Posterior vena cava (tissue), 2 donors: ENCODE measurements around the gene TCTN1. TPM values are rescaled to one million over a fixed set of nuclear protein-coding genes. Genes with fewer than 3 reads are reported as not detected.
"Not testable (repeated sequence)": the region's sequence is repeated elsewhere in the genome, so short reads cannot be mapped to it uniquely, and the experiment has no call there.

Source experiments
- DNase-seq: peaks from one replicate; pipeline ENCODE4 v3.0.0-alpha.2; 2020; ENCODE audit warnings: low spot score
- intact Hi-C, 2 donors: fragments of 100-400 bp; cut with DNase I; formaldehyde crosslinking; loops; one replicate each; pipeline versions ENCODE4 v1.14.1 to v1.14.2; 2022 to 2023
- total RNA-seq, 2 donors: library from RNA; stranded (reverse); fragmentation: NEBNext Ultra II Directional; extraction: Animal tissue kit (Norgen Biotek cat#: 25700); gene quantifications; one replicate each; pipeline ENCODE4 v1.2.1, GENCODE V29; 2021
- donor health status: DM: yes; HTN: yes; CAD: no.
- donor health status: DM: yes; HTN: yes; CAD: no.

Gene TCTN1
- total RNA-seq, 2 donors from 2014 or later, result 24.0 to 35.8 TPM

DNA sequence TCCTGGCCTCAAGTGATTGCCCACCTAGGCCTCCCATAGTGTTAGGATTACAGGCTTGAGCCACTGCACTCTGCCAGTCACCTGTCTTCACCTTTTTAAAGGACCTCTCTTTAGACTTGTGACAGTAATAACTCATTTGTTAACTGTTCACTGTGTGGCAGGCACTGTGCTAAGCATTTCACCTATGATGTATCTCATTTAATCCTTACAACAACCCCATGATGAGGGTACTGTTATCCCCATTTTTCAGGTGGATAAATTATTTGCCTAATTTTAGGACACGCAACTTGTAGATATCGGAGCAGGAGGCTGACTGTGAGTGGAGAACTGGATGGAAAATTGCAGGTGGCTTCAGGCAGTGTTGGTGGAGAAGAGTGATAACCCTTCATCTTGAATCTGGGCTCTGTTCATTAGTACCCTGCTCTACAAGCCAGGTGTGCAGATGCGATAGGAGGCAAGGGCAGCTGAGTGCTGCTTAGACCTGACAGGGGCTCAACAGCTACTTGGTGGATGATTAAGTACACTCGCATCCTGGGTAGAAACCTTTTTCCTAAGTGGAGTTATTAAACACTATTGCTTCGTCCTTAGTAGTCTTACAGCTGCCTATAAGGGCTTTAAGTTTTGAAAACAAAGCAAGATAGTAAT, 2.7 kb downstream of the TCTN1 start:
- intact Hi-C loops, result no loop called here
- DNase-seq, result peak; percentile 11

- DNase-seq, result peak; percentile 14
- intact Hi-C loops, result no loop called here
Measured at GRCh38 chr12:110619534-110619953, 5.6 kb downstream of the TCTN1 start.

- intact Hi-C loops, result no loop called here
- DNase-seq, result peak; percentile 55
Measured at GRCh38 chr12:110622582-110622981, 8.7 kb downstream of the TCTN1 start.

DNA sequence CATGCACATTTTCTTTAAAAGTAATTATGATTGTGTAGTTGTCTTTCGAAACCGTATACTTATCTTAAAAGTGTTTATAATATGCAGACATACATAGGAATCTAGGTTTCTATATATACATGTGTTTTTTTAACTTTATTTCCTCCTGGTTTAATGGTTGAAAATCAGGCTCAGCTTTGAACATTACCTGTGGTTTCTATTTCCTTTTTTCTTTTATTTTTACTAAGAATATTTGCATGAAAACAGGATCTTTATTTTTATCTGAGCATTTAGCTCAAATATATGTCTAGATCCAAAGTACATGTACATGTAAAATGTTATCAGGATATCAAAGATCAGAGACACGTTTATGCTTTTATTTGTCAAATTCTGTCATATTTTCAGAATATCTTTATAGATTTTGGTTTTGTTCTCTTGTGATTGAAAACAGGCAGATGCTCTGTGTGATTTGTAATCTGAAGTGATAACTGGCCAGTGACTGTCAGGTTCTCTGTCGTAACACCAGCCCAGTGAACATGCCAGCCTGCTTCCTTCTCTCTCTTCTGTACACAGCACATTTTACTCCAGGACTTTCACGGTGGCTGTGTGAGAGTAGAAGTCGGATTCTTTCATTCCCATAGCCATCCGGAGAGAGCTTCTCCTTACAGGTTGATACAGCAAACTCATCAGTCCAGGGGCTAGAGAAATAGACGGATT, 13.7 kb downstream of the TCTN1 start:
- intact Hi-C loops, result no loop called here
- peak; percentile 11 for DNase-seq

GRCh38 chr12:110635055-110635454, 21.1 kb downstream of the TCTN1 start:
- intact Hi-C loops, result no loop called here
- peak; percentile 3 for DNase-seq

GRCh38 chr12:110636516-110636915, 22.6 kb downstream of the TCTN1 start:
- peak; percentile 16 for DNase-seq
- intact Hi-C loops, result no loop called here

GRCh38 chr12:110637869-110638441, 24.0 kb downstream of the TCTN1 start:
- intact Hi-C loops, result no loop called here
- DNase-seq, result peak; percentile 34

GRCh38 chr12:110638796-110639195, 24.9 kb downstream of the TCTN1 start:
- intact Hi-C loops, result no loop called here
- DNase-seq, result peak; percentile 38

- no peak for DNase-seq
- intact Hi-C loops, result no loop called here
Measured at GRCh38 chr12:110639336-110640141, 25.6 kb downstream of the TCTN1 start.

DNA sequence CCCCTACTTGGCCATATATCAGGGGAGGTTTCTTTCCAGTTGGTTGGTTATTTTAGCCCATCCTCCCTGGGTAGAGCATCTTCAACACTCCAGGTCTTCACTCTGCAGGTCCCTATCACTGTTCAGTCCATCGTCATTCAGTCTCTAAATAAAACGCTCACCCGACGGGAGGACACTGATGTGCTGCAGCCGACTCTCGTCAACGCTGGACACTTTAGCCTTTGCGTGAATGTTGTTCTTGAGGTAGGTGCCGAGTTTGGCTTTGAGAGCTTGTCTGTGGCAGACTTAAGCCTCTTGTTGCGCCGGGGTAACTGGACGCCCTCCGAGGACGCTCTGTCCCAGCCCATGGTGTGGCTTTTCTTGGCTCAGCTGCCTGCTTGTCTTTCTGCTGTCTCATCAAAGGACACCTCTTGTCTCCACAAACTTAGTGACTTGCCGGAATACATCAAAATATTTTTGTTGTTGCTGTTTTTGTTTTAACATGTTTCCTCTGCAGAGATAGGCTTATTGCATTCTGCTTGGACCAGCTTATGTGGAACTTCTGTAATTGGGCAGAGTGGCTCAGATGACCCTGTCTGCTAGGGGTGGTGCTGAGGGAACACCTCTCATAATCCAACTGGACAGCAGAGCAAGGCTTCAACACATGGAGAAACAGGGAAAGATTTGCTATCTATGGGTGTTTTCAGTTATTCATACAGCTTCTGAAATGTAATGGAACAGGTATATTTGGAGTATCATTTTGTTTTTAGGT, 26.5 kb downstream of the TCTN1 start:
- DNase-seq, result no peak
- intact Hi-C loops, result no loop called here

DNA sequence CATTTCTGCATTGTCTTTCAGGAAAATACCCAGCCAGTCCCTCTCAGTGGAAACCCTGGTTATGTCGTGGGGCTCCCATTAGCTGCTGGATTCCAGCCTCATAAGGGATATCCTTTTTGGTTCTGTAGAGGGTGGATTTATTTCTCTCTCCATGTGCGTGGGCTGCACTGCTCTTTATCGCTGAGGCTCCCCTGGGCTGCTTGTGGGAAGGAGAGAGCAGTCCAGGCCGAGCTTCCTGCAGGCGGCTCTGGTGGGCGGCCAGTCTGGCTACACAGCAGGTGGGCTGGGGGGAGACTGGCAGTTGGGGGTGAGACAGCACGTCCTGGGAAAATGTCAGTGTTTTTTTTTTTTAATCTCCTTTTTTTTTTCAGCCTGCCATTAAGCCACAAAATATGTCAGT, 27.6 kb downstream of the TCTN1 start:
- intact Hi-C loops, result no loop called here
- no peak for DNase-seq

DNA sequence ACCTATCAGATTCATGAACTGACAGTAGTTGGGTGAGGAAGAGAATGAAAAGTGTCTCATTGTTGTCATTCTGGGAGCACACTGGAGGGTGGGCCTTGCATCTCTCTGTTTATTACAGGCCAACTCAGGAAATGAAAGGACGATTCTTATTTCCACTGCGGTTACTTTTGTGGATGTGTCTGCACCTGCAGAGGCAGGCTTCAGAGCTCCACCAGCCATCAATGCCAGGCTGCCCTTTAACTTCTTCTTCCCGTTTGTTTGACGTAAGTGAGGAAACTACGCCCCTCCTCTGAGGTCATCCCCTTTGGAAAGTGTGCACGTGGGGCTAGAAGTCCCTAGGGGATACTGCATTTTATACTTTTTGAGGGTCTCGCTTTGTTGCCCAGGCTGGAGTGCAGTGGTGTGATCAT, 33.7 kb downstream of the TCTN1 start:
- intact Hi-C loops, result no loop called here
- DNase-seq, result no peak

DNA sequence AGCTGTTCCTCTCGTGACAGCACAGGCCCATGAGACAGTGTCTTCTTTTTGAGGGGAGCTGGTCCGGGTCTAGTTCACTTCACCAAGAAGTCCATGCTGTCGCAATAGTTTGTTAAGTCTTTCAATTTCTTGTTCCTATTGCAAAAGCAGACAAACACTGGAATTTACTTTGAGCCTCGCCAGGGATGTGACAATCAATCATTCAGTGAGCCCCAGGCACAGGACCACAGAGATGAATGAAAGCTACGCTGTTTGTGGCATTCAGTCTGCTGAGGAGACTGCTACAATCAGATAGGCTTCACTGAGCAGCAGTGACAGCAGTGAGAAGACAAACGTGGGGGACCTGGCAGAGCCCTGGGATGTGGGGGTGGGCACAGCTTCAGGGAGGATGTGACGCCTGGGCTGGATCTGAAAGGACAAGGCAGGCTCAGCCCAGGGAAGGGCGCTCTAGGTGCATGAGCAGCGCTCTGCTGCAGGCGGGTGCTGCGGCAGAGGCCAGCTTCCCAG, 35.5 kb downstream of the TCTN1 start:
- intact Hi-C loops, result no loop called here

GRCh38 chr12:110654238-110654637, 40.3 kb downstream of the TCTN1 start:
- intact Hi-C loops, result not testable (repeated sequence)

More for the DNA sequence above, 35.5 kb downstream of the TCTN1 start:
- no peak for DNase-seq

DNA sequence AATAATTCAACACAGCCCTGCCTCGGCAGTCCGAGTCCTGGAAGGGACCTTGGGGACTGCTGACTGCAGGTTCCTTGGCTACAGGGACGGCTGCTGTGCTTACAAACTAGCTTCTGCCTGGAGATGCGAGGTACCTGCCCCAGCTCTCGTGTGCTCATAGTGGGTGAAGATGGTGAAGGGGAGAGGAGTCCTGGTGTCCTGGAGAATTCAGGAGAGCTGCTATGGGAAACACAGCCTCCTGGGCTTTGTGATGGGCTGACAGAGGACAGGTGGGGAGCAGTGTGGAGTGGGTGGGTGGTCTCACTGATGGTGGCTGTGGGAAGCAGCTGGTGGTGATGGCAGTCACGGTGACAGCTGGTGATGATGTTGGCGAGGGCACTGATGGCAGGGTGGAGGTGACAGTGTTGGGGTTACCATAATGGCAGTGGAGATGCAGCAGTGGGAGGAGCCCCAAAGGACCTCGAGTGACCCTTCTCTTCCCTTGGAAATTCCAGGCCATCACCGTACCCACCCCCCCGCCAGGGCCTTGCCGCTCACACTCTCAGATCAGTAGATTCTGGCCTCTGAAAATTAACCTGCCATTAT, 42.2 kb downstream of the TCTN1 start:
- intact Hi-C loops, result no loop called here

More at GRCh38 chr12:110654238-110654637, 40.3 kb downstream of the TCTN1 start:
- not testable (repeated sequence) for DNase-seq

GRCh38 chr12:110657747-110658146, 43.8 kb downstream of the TCTN1 start:
- DNase-seq, result no peak
- intact Hi-C loops, result no loop called here

More for the DNA sequence above, 42.2 kb downstream of the TCTN1 start:
- DNase-seq, result no peak

GRCh38 chr12:110658242-110658641, 44.3 kb downstream of the TCTN1 start:
- DNase-seq, result no peak
- intact Hi-C loops, result no loop called here

DNA sequence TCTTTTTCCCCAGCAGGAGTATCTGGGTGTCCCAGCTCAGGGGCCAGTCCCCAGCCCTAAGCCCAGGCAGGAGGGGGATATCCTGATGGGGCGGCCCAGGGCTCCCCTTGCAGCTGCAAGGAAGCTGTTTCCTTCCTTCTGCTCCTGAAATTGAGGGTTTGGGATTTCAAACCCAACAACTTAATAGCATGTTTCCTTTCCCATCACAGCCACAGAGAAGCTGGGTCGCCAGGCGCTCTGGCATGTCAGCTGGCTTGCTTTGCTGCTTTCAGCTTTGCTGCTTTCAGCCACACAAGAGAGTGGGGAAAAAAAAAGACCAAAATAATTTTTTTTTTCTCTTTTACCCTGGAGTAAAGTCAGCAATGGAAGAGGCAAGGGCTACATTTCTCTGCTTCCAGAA, 44.9 kb downstream of the TCTN1 start:
- no peak for DNase-seq
- intact Hi-C loops, result no loop called here
